Mucosa of rectum (tissue), 2 donors: ENCODE data around the gene LPGAT1.
"Not testable (repeated sequence)": the region's sequence is repeated elsewhere in the genome, so short reads cannot be mapped to it uniquely, and the experiment has no call there.

ENCODE experiments used
- H3K27ac ChIP-seq, 2 donors: one replicate each; pipeline ENCODE4 v1.7.0; 2013; ENCODE audit warnings: inconsistent platforms in 2 of 2, low read depth in 2 of 2, low read length in 2 of 2
- H3K27me3 ChIP-seq, 2 donors: one replicate each; pipeline ENCODE4 v1.7.0; 2013; ENCODE audit warnings: low read length in 2 of 2; ENCODE audit not compliant: control insufficient read depth in 2 of 2, insufficient read depth in 2 of 2
- H3K36me3 ChIP-seq, 2 donors: one replicate each; pipeline ENCODE4 v1.7.0; 2013; ENCODE audit warnings: low read length in 2 of 2; ENCODE audit not compliant: control insufficient read depth in 2 of 2, insufficient read depth in 2 of 2
- H3K4me1 ChIP-seq, 2 donors: one replicate each; pipeline ENCODE4 v1.7.0; 2013; ENCODE audit warnings: low read length in 2 of 2, mild to moderate bottlenecking in 1 of 2; ENCODE audit not compliant: control insufficient read depth in 2 of 2, insufficient read depth in 2 of 2
- H3K4me3 ChIP-seq, 2 donors: one replicate each; pipeline ENCODE4 v1.7.0; 2013; ENCODE audit warnings: low read length in 2 of 2
- H3K9ac ChIP-seq, 2 donors: one replicate each; pipeline ENCODE4 v1.7.0; 2013; ENCODE audit warnings: low read length in 2 of 2, low read depth in 1 of 2, mild to moderate bottlenecking in 1 of 2
- H3K9me3 ChIP-seq, 2 donors: one replicate each; pipeline ENCODE4 v1.7.0; 2013; ENCODE audit warnings: low read length in 2 of 2; ENCODE audit not compliant: control insufficient read depth in 2 of 2
- donor health status: healthy.
- donor health status: Normal muscosa, but diverticular disease.

LPGAT1 gene

GRCh38 chr1:211695135-211695816, 135.3 kb downstream of the LPGAT1 start:
- Histone ChIP-seq H3K9ac (no peak overlapping the region), H3K27me3 (no peaks in the 10 kb centered on the region), H3K4me3 (no peak overlapping the region), H3K9me3 (no peaks in the 10 kb centered on the region), H3K4me1 (peaks cover 0 to 3% of the 10 kb centered on the region in 2 donors), H3K27ac (no peak overlapping the region), H3K36me3 (no peaks in the 10 kb centered on the region)

- H3K27ac ChIP-seq, H3K4me3 ChIP-seq, H3K36me3 ChIP-seq, H3K9ac ChIP-seq, H3K9me3 ChIP-seq, H3K4me1 ChIP-seq, H3K27me3 ChIP-seq: not testable (repeated sequence)
These were observed 136.7 kb downstream of the LPGAT1 start for GRCh38 chr1:211693911-211694310.
